Activated CD8-positive, alpha-beta T cell treated with anti-CD3 and anti-CD28 coated beads for 36 hours (primary cell): ENCODE measurements around the gene ANKRD63. TPM values are rescaled to one million over a fixed set of nuclear protein-coding genes. Genes with fewer than 3 reads are reported as not detected.

ENCODE experiments used
- ATAC-seq: fragments of 200-7000 bp; cut with Tn5 transposase; one replicate; pipeline ENCODE4 v1.10.0; 2021; ENCODE audit warnings: mild to moderate bottlenecking, moderate library complexity
- CTCF ChIA-PET: fragments of 350-600 bp; sonication (Branson Sonifier 250); formaldehyde crosslinking; loops from one replicate; lab custom pipeline; 2021; ENCODE audit warnings: antibody characterized with exemption; lab: Charles Lee
- POLR2A ChIA-PET: fragments of 350-600 bp; sonication (Branson Sonifier 250); formaldehyde crosslinking; loops from one replicate; lab custom pipeline; 2021; ENCODE audit warnings: antibody characterized with exemption; lab: Charles Lee
- DNase-seq: peaks from one replicate; pipeline ENCODE4 v3.0.0-alpha.2; 2020
- H3K27ac Mint-ChIP-seq: one replicate; pipeline ENCODE4 v1.8.0; 2021; ENCODE audit warnings: mild to moderate bottlenecking, mixed read lengths
- H3K27me3 Mint-ChIP-seq: one replicate; pipeline ENCODE4 v1.8.0; 2021; ENCODE audit warnings: mixed read lengths
- H3K36me3 Mint-ChIP-seq: one replicate; pipeline ENCODE4 v1.8.0; 2021; ENCODE audit warnings: low read depth, mixed read lengths
- H3K4me1 Mint-ChIP-seq: one replicate; pipeline ENCODE4 v1.8.0; 2021; ENCODE audit warnings: low read depth, mixed read lengths
- H3K4me3 Mint-ChIP-seq: one replicate; pipeline ENCODE4 v1.8.0; 2021; ENCODE audit warnings: mild to moderate bottlenecking, moderate library complexity, mixed read lengths
- H3K9me3 Mint-ChIP-seq: one replicate; pipeline ENCODE4 v1.8.0; 2021; ENCODE audit warnings: mixed read lengths
- CTCF ChIP-seq: fragments of 200-600 bp; IDR thresholded peaks from one replicate; pipeline ENCODE4 v1.8.0; 2022; ENCODE audit warnings: antibody characterized with exemption, mild to moderate bottlenecking
- intact Hi-C: fragments of 100-400 bp; cut with micrococcal nuclease; formaldehyde crosslinking; loops from one replicate; pipeline ENCODE4 v1.10.0; 2022
- total RNA-seq, 2 experiments: library from RNA; stranded (reverse); gene quantifications; one replicate each; pipeline ENCODE4 v1.2.3, GENCODE V29; 2021

Gene ANKRD63
- total RNA-seq, 2 experiments from 2014 or later: not detected

GRCh38 chr15:40280260-40281056, 2.4 kb downstream of the ANKRD63 start:
- ATAC-seq: no peak
- ChIA-PET POLR2A (interaction anchor here (5.1 kb wide), 1 partner anchor 29 kb away, joined by 22 read pairs; the partner anchor contains the start of gene PLCB2), CTCF (interaction anchor here (0.7 to 14.6 kb wide), 11 partner anchors 9 to 63 kb away, joined by 3 to 595 read pairs (median 8); partner anchors contain the start of genes CCDC9B, INAFM2, PAK6 and PLCB2)
- Mint-ChIP-seq H3K36me3 (no peaks in the 10 kb centered on the region), H3K27me3 (peaks cover 26% of the 10 kb centered on the region), H3K4me1 (no peaks in the 10 kb centered on the region), H3K4me3 (no peak overlapping the region), H3K27ac (no peak overlapping the region), H3K9me3 (no peaks in the 10 kb centered on the region)
- intact Hi-C loops: no loop called here
- no peak for TF ChIP-seq CTCF
- DNase-seq: no peak

- H3K4me1 Mint-ChIP-seq: no peaks in the 10 kb centered on the region
- no peak overlapping the region for H3K27ac Mint-ChIP-seq
- H3K27me3 Mint-ChIP-seq: peaks cover 26% of the 10 kb centered on the region
- no peaks in the 10 kb centered on the region for H3K36me3 Mint-ChIP-seq
- intact Hi-C loops: loop anchor here (1.0 kb wide), 1 partner anchor 31 kb away; no protein-coding TSS in a partner anchor
- ChIA-PET CTCF (interaction anchor here (0.6 to 14.6 kb wide), 53 partner anchors 9 to 491 kb away, joined by 3 to 595 read pairs (median 5); partner anchors contain the start of genes CCDC9B, INAFM2, KNSTRN and PAK6), POLR2A (interaction anchor here (1.0 to 5.1 kb wide), 3 partner anchors 9 to 55 kb away, joined by 3 to 22 read pairs (median 4); partner anchors contain the start of gene PLCB2)
- peak; percentile 58 for ATAC-seq
- DNase-seq: peak; percentile 71
- H3K9me3 Mint-ChIP-seq: no peaks in the 10 kb centered on the region
- no peak overlapping the region for H3K4me3 Mint-ChIP-seq
- TF ChIP-seq CTCF: peak; percentile 98
Measured at GRCh38 chr15:40279437-40280141, 3.3 kb downstream of the ANKRD63 start.

- POLR2A ChIA-PET: interaction anchor here (0.8 to 5.1 kb wide), 3 partner anchors 27 to 57 kb away, joined by 3 to 22 read pairs (median 3); partner anchors contain the start of gene PLCB2
- Mint-ChIP-seq H3K9me3 (no peaks in the 10 kb centered on the region), H3K4me1 (no peaks in the 10 kb centered on the region), H3K36me3 (no peaks in the 10 kb centered on the region), H3K4me3 (no peak overlapping the region), H3K27me3 (peaks cover 23% of the 10 kb centered on the region), H3K27ac (no peak overlapping the region)
- ATAC-seq: no peak
- TF ChIP-seq CTCF: no peak
- intact Hi-C loops: no loop called here
- DNase-seq: no peak
- CTCF ChIA-PET: interaction anchor here (0.6 to 14.6 kb wide), 21 partner anchors 8 to 230 kb away, joined by 3 to 595 read pairs (median 8); partner anchors contain the start of genes CCDC9B, INAFM2, PAK6 and PLCB2
Measured at GRCh38 chr15:40278026-40278425, 4.8 kb downstream of the ANKRD63 start.

- no peak for ATAC-seq
- H3K4me3 Mint-ChIP-seq: no peak overlapping the region
- POLR2A ChIA-PET: interaction anchor here (0.8 to 5.1 kb wide), 2 partner anchors 28 to 32 kb away, joined by 3 to 22 read pairs; partner anchors contain the start of gene PLCB2
- TF ChIP-seq CTCF: no peak
- H3K27me3 Mint-ChIP-seq: peaks cover 23% of the 10 kb centered on the region
- no peak for DNase-seq
- CTCF ChIA-PET: interaction anchor here (0.6 to 14.6 kb wide), 12 partner anchors 12 to 230 kb away, joined by 3 to 595 read pairs (median 14); partner anchors contain the start of genes CCDC9B, INAFM2, PAK6 and PLCB2
- no peaks in the 10 kb centered on the region for H3K36me3 Mint-ChIP-seq
- no peak overlapping the region for H3K27ac Mint-ChIP-seq
- no peaks in the 10 kb centered on the region for H3K9me3 Mint-ChIP-seq
- H3K4me1 Mint-ChIP-seq: no peaks in the 10 kb centered on the region
- intact Hi-C loops: loop anchor here (2.0 kb wide), 1 partner anchor 59 kb away; no protein-coding TSS in a partner anchor
Measured at GRCh38 chr15:40277471-40277870, 5.4 kb downstream of the ANKRD63 start.
